Measurements from ENCODE around the gene TPRN.
"Not testable (repeated sequence)": the region's sequence is repeated elsewhere in the genome, so short reads cannot be mapped to it uniquely, and the experiment has no call there.

TPRN gene

GRCh38 chr9:137200311-137201204 lies at the start of gene TPRN:
Gene TPRN, minus strand, starts transcription at chr9:137200741. Its CDS starts 30 bp downstream, at chr9:137200711.
- peak; percentile 92 for DNase-seq

GRCh38 chr9:137247916-137248175 lies 47.3 kb upstream of the TPRN start:
- DNase-seq: no peak

- DNase-seq: no peak
These were observed 46.8 kb upstream of the TPRN start for GRCh38 chr9:137247135-137247915.

- no peak for DNase-seq
These were observed 45.2 kb upstream of the TPRN start for GRCh38 chr9:137245450-137246421.

- DNase-seq: no peak
These were observed 44.2 kb upstream of the TPRN start for GRCh38 chr9:137244486-137245449.

- DNase-seq: no peak
These were observed 43.3 kb upstream of the TPRN start for GRCh38 chr9:137243626-137244485.

GRCh38 chr9:137243266-137243625 lies 42.7 kb upstream of the TPRN start:
- DNase-seq: not testable (repeated sequence)

- no peak for DNase-seq
These were observed 42.0 kb upstream of the TPRN start for GRCh38 chr9:137242269-137243203.

- no peak for DNase-seq
These were observed 41.1 kb upstream of the TPRN start for GRCh38 chr9:137241490-137242268.

- DNase-seq: peak; percentile 98
These were observed 40.4 kb upstream of the TPRN start, which contains the start of gene TUBB4B for GRCh38 chr9:137240841-137241489. Gene TUBB4B, plus strand, starts transcription at chr9:137241287. Its CDS starts 74 bp downstream, at chr9:137241361.

GRCh38 chr9:137240318-137240840 lies 39.8 kb upstream of the TPRN start:
- DNase-seq: no peak

GRCh38 chr9:137239541-137240200 lies 39.1 kb upstream of the TPRN start:
- DNase-seq: not testable (repeated sequence)

GRCh38 chr9:137237759-137238726 lies 37.5 kb upstream of the TPRN start:
- DNase-seq: no peak

GRCh38 chr9:137236936-137237421 lies 36.4 kb upstream of the TPRN start:
- DNase-seq: no peak

GRCh38 chr9:137236238-137236935 lies 35.8 kb upstream of the TPRN start:
- peak; percentile 60 for DNase-seq

All from NCI-H2227 treated with DMSO at 0.1 percent for 48 hours (cell line).